K562 (cell line): ENCODE data around the gene VRK3. TPM values are rescaled to one million over a fixed set of nuclear protein-coding genes. Genes with fewer than 3 reads are reported as not detected.

ENCODE experiments used
- CUX1 ChIP-seq: fragments of 200-800 bp; sonication (Bioruptor generic); IDR thresholded peaks from 2 replicates; pipeline ENCODE4 v1.6.1; 2016; ENCODE audit warnings: missing genetic modification characterization, missing compliant biosample characterization
- JUND ChIP-seq, 2 experiments: IDR thresholded peaks; 2 replicates in 1 of 2; 3 replicates in 1 of 2; pipeline ENCODE4 v1.6.1; 2011; ENCODE audit warnings: borderline replicate concordance in 2 of 2, low read depth in 2 of 2, low read length in 2 of 2, improper control_type of control experiment in 1 of 2, missing biosample characterization in 1 of 2, missing genetic modification characterization in 1 of 2, missing genetic modification reagents in 1 of 2
- MED1 ChIP-seq: sonication (generic); formaldehyde crosslinking; IDR thresholded peaks from 2 replicates; pipeline ENCODE4 v1.8.1; 2023; ENCODE audit warnings: missing genetic modification reagents, borderline replicate concordance
- NFE2L1 ChIP-seq: fragments of 450-650 bp; IDR thresholded peaks from 2 replicates; pipeline ENCODE4 v1.6.1; 2016; ENCODE audit warnings: missing genetic modification characterization, low read depth, mild to moderate bottlenecking, missing compliant biosample characterization, moderate library complexity, borderline replicate concordance
- RBM34 ChIP-seq: fragments of 200-400 bp; formaldehyde crosslinking; IDR thresholded peaks from 2 replicates; pipeline ENCODE4 v1.6.1; 2018; ENCODE audit warnings: low read length, borderline replicate concordance; ENCODE audit not compliant: insufficient read depth
- REST ChIP-seq, 2 experiments: fragments of 450-650 bp; formaldehyde crosslinking in 1 of 2; IDR thresholded peaks; 2 replicates each; pipeline versions ENCODE4 v1.4.0 to v1.6.1; 2014 to 2020; ENCODE audit warnings: mild to moderate bottlenecking in 2 of 2, borderline replicate concordance in 1 of 2, low read depth in 1 of 2
- polyA plus RNA-seq, 8 experiments: library from polyadenylated mRNA; depleted of rRNA in 4 of 8; stranded (reverse) in 5 of 8; unstranded in 3 of 8; fragments of >200 nt; fragmentation: Nextera tagmentation in 2 of 8; fragmentation: Illumina TruSeq in 1 of 8; extraction: Ambion mirVana in 2 of 8; extraction: Trizol in 1 of 8; gene quantifications; 2 replicates each; pipeline versions ENCODE4 v1.2.1 to v1.2.3, GENCODE V29; 2011 to 2014; ENCODE audit warnings: inconsistent platforms in 1 of 8, missing spikeins in 1 of 8
- total RNA-seq, 7 experiments: library from RNA; depleted of rRNA in 6 of 7; stranded (reverse); fragments of >200 nt in 6 of 7; fragmentation: Illumina TruSeq in 2 of 7; extraction: Trizol in 2 of 7; gene quantifications; 2 replicates each; pipeline versions ENCODE4 v1.2.1 to v1.2.3, GENCODE V29; 2011 to 2021; ENCODE audit warnings: low replicate concordance in 1 of 7
- TF ChIP-seq, protein P1 (sequence below), 2 experiments: IDR thresholded peaks in 1 of 2; conservative IDR thresholded peaks in 1 of 2; 2 replicates each; pipeline ENCODE4 v1.6.1; 2016; ENCODE audit warnings: low read depth in 2 of 2, mild to moderate bottlenecking in 1 of 2, missing compliant biosample characterization in 1 of 2, missing genetic modification characterization in 1 of 2, moderate library complexity in 1 of 2

The VRK3 gene
- total and polyA plus RNA-seq, 9 of the 15 experiments (the other 6 are each of a cell fraction or from before 2014, with no cell fraction given), result 25.6 to 94.3 (median 42.9) TPM

GRCh38 chr19:49987159-49987698 is 37.9 kb downstream of the VRK3 start (continued):
- TF ChIP-seq REST (IDR thresholded peaks at IDR 0.05; ENCODE audit: borderline replicate concordance) (peak; percentile 100), REST (CRISPR knock-in tag; IDR thresholded peaks at IDR 0.05; ENCODE audit: low read depth) (peak; percentile 100), JUND (IDR thresholded peaks at IDR 0.05; ENCODE audit: borderline replicate concordance, low read depth, low read length) (peak; percentile 39; the same call in 1 of the 2 replicates), JUND (tag; IDR thresholded peaks at IDR 0.05; ENCODE audit: borderline replicate concordance, low read depth, low read length) (peak; percentile 94; the same call in 2 of the 3 replicates), RBM34 (no peak), NFE2L1 (tag) (peak; percentile 82), CUX1 (CRISPR knock-in tag) (peak; percentile 96), MED1 (CRISPR knock-in tag) (peak; percentile 99; the same call in 1 of the 2 replicates)
- TF ChIP-seq, protein P1, sequence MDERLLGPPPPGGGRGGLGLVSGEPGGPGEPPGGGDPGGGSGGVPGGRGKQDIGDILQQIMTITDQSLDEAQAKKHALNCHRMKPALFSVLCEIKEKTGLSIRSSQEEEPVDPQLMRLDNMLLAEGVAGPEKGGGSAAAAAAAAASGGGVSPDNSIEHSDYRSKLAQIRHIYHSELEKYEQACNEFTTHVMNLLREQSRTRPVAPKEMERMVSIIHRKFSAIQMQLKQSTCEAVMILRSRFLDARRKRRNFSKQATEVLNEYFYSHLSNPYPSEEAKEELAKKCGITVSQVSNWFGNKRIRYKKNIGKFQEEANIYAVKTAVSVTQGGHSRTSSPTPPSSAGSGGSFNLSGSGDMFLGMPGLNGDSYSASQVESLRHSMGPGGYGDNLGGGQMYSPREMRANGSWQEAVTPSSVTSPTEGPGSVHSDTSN (CRISPR knock-in tag; IDR thresholded peaks at IDR 0.05; ENCODE audit: low read depth), result peak; percentile 92
- TF ChIP-seq, protein P1 (tag; conservative IDR thresholded peaks at IDR 0.05; ENCODE audit: low read depth), result peak; percentile 80
